GM12878 (cell line): ENCODE data around the gene SRCAP. TPM values are rescaled to one million over a fixed set of nuclear protein-coding genes. Genes with fewer than 3 reads are reported as not detected.
A peak's percentile ranks its signal among the peaks of the same experiment; 100 is the strongest.

Experiments used
- ATAC-seq: fragments of 200-7000 bp; cut with Tn5 transposase; 3 replicates; pipeline ENCODE4 v1.9.1; 2020; ENCODE audit warnings: mild to moderate bottlenecking, moderate library complexity
- BruUV-seq: library from RNA; stranded (reverse); fragments of 400-500 nt; replicated peaks from 2 replicates; lab custom pipeline; 2021; lab: Mats Ljungman, UMichigan
- CTCF ChIA-PET: fragments of 300-600 bp; sonication (Branson Sonifier 250); formaldehyde crosslinking; extraction: SDS; loops from one replicate; lab custom pipeline; 2021; ENCODE audit warnings: inconsistent platforms; lab: Yijun Ruan, JAX
- POLR2A ChIA-PET: fragments of 350-600 bp; formaldehyde crosslinking; extraction: SDS; loops from one replicate; lab custom pipeline; 2021; ENCODE audit warnings: inconsistent platforms; lab: Charles Lee
- RAD21 ChIA-PET: fragments of 300-600 bp; sonication (Branson Sonifier 250); formaldehyde crosslinking; loops from one replicate; lab custom pipeline; 2023; ENCODE audit warnings: antibody characterized with exemption; ENCODE audit not compliant: unreplicated experiment; lab: Charles Lee
- SMC1A ChIA-PET: fragments of 300-600 bp; sonication (Branson Sonifier 250); formaldehyde crosslinking; loops from one replicate; lab custom pipeline; 2023; ENCODE audit not compliant: unreplicated experiment, uncharacterized antibody; lab: Charles Lee
- DNase-seq: peaks from one replicate; pipeline ENCODE4 v3.0.0-alpha.2; 2011; ENCODE audit warnings: low read depth, low spot score
- FAIRE-seq: peaks from 3 replicates; lab custom pipeline; 2011; peaks lifted over from hg19 to GRCh38; lab: Jason Lieb, UNC
- H2AFZ ChIP-seq: 2 replicates; pipeline ENCODE4 v1.6.0; 2011; ENCODE audit warnings: low read depth, low read length, control low read depth; ENCODE audit not compliant: control insufficient read depth
- H3K27ac ChIP-seq: 2 replicates; pipeline ENCODE4 v1.5.1; 2011; ENCODE audit warnings: control low read depth; ENCODE audit not compliant: control insufficient read depth, insufficient read depth
- H3K27me3 ChIP-seq, 2 experiments: replicated peaks in 1 of 2; 2 replicates each; pipeline versions ENCODE4 v1.6.0 to v1.6.1; 2011; ENCODE audit warnings: low read length in 1 of 2; ENCODE audit not compliant: control insufficient read depth in 2 of 2, insufficient read depth in 2 of 2
- H3K36me3 ChIP-seq, 2 experiments: 2 replicates each; pipeline ENCODE4 v1.5.1; 2011; ENCODE audit warnings: low read length in 1 of 2; ENCODE audit not compliant: control insufficient read depth in 2 of 2, insufficient read depth in 2 of 2
- H3K4me1 ChIP-seq: 2 replicates; pipeline ENCODE4 v1.6.1; 2011; ENCODE audit warnings: mild to moderate bottlenecking, low read length, moderate library complexity, mixed read lengths; ENCODE audit not compliant: control insufficient read depth, insufficient read depth
- H3K4me2 ChIP-seq: 2 replicates; pipeline ENCODE4 v1.6.0; 2011; ENCODE audit warnings: control low read depth; ENCODE audit not compliant: control insufficient read depth, insufficient read depth
- H3K4me3 ChIP-seq: fragments of 200-600 bp; sonication (generic); 2 replicates; pipeline ENCODE4 v1.5.1; 2016
- H3K79me2 ChIP-seq: 2 replicates; pipeline ENCODE4 v1.6.0; 2011; ENCODE audit warnings: low read length; ENCODE audit not compliant: control insufficient read depth, insufficient read depth
- H3K9ac ChIP-seq: 2 replicates; pipeline ENCODE4 v1.8.0; 2011; ENCODE audit warnings: low read length, control low read depth, mixed read lengths; ENCODE audit not compliant: control insufficient read depth, insufficient read depth
- H3K9me3 ChIP-seq: replicated peaks from 3 replicates; pipeline ENCODE4 v1.5.1; 2011; ENCODE audit warnings: mild to moderate bottlenecking, low read length; ENCODE audit not compliant: control insufficient read depth, insufficient read depth
- H4K20me1 ChIP-seq: 2 replicates; pipeline ENCODE4 v1.6.0; 2011; ENCODE audit not compliant: control insufficient read depth, insufficient read depth
- CREM ChIP-seq: IDR thresholded peaks from 2 replicates; pipeline ENCODE4 v1.6.1; 2014; ENCODE audit warnings: antibody characterized with exemption, low read depth
- GABPA ChIP-seq: IDR thresholded peaks from 2 replicates; pipeline ENCODE4 v1.6.1; 2014; ENCODE audit warnings: antibody characterized with exemption, low read depth, mild to moderate bottlenecking, inconsistent platforms
- NR2C1 ChIP-seq: fragments of 450-650 bp; IDR thresholded peaks from 2 replicates; pipeline ENCODE4 v1.6.1; 2017; ENCODE audit warnings: antibody characterized with exemption, mild to moderate bottlenecking, moderate library complexity
- NR2F1 ChIP-seq: fragments of 450-650 bp; conservative IDR thresholded peaks from 2 replicates; pipeline ENCODE4 v1.6.1; 2017; ENCODE audit warnings: mild to moderate bottlenecking
- SREBF1 ChIP-seq: IDR thresholded peaks from 2 replicates; pipeline ENCODE4 v1.6.1; 2012; ENCODE audit warnings: mild to moderate bottlenecking, low read length
- TCF12 ChIP-seq: IDR thresholded peaks from 2 replicates; pipeline ENCODE4 v1.6.1; 2011; ENCODE audit warnings: low read depth, mild to moderate bottlenecking, low read length
- YY1 ChIP-seq: IDR thresholded peaks from 2 replicates; pipeline ENCODE4 v1.6.1; 2011; ENCODE audit warnings: low read depth, mild to moderate bottlenecking, low read length
- ZBTB33 ChIP-seq: fragments of 450-650 bp; IDR thresholded peaks from 2 replicates; pipeline ENCODE4 v1.6.1; 2017; ENCODE audit warnings: mild to moderate bottlenecking
- WGBS: methylation state at CpG from one replicate; pipeline ENCODE4 v1.1.6; 2016; ENCODE audit warnings: low lambda C conversion rate; ENCODE audit not compliant: insufficient replicate concordance, insufficient coverage; ENCODE audit errors: missing lambda C conversion rate; 5-methylcytosine and 5-hydroxymethylcytosine counted together
- in situ Hi-C: fragments of 300-500 bp; cut with MboI; formaldehyde crosslinking; loops from 9 replicates; pipeline ENCODE4 v1.14.3; 2018; ENCODE audit warnings: mixed read lengths
- intact Hi-C: fragments of 100-400 bp; cut with micrococcal nuclease; formaldehyde crosslinking; loops from one replicate; pipeline ENCODE4 v1.14.2; 2022; ENCODE audit not compliant: unreplicated experiment
- polyA plus RNA-seq, 11 experiments: library from polyadenylated mRNA; depleted of rRNA in 4 of 11; unstranded in 6 of 11; stranded (reverse) in 5 of 11; fragments of >200 nt; fragmentation: Nextera tagmentation in 4 of 11; fragmentation: Illumina TruSeq in 1 of 11; extraction: Ambion mirVana in 4 of 11; extraction: Trizol in 1 of 11; gene quantifications; 1 replicate in 1 of 11; 2 replicates in 10 of 11; pipeline versions ENCODE4 v1.2.1 to v1.2.3, GENCODE V29; 2011 to 2016; ENCODE audit warnings: inconsistent platforms in 2 of 11, missing spikeins in 2 of 11, low read depth in 1 of 11
- total RNA-seq, 4 experiments: library from RNA; depleted of rRNA in 3 of 4; stranded (reverse); fragments of >200 nt in 3 of 4; fragmentation: Illumina TruSeq in 1 of 4; extraction: Trizol in 1 of 4; gene quantifications; 2 replicates each; pipeline versions ENCODE4 v1.2.1 to v1.2.3, GENCODE V29; 2013 to 2021
- TF ChIP-seq, protein P1 (sequence below): IDR thresholded peaks from 2 replicates; pipeline ENCODE4 v1.6.1; 2012; ENCODE audit warnings: mild to moderate bottlenecking, low read depth, low read length

SRCAP gene
- total and polyA plus RNA-seq, 10 of the 15 experiments (the other 5 are each of a cell fraction or from before 2014, with no cell fraction given): 0.24 to 58.4 (median 11.6) TPM

DNA sequence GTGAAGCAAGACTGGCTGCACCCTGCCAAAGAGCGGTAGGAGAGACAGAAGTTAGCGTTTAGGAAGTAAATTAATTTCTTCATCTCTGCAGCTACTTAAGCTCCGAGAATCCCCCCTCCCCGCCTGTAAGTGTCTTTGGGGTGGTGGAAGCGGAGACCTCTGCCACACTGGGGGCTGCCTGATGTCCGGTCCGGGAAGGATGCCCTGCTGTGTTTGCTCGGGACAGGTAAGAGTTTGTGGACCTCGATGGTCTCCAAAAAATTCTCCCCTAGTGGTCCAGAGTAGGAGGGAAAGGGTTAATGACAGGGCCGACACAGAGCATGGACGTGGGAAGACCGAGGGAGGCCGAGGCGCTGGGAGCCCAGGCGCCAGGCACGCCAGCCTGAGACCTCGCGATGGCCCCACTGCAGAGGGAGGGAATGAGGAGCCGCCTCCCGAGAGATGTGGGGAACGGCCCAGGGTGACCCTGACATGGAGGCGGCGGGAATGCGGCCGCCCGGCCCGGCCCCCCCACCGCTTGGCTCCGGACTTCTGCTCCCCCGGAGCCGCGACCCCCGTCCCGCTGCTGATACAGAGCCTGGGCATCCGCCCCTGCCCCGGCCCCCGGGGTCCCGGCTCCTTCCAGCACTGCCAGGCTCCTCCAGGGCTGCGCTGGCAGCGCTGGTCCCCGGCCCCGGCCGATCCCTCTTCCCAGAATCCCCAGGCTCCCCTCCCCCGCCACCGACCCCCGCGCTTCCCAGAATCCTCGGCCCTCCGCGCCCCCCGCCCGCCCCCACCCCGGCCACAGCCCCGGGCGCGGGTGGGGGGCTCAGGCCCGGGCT, 87.4 kb downstream of the SRCAP start:
- in situ Hi-C loops: no loop called here
- SMC1A ChIA-PET: interaction anchor here (1.7 kb wide), 1 partner anchor 27 kb away, joined by 3 read pairs; no protein-coding TSS in a partner anchor
- Histone ChIP-seq H3K4me2 (peak overlapping the region; percentile 59; the same call in 1 of the 2 replicates), H2AFZ (no peak overlapping the region; the same call in 1 of the 2 replicates), H3K79me2 (no peaks in the 10 kb centered on the region), H3K36me3 (no peaks in the 10 kb centered on the region), H3K27ac (no peak overlapping the region)
- BruUV-seq: no TSS peak
- peak; percentile 55 for ATAC-seq
- TF ChIP-seq YY1 (0 out of 2 replicates have a peak, but pooled peaks have one; percentile 26), SREBF1 (no peak)
- TF ChIP-seq, all 136 proteins: peak for 1
- ChIA-PET CTCF (interaction anchor here (0.6 kb wide), 1 partner anchor 12 kb away, joined by 3 read pairs; no protein-coding TSS in a partner anchor), RAD21 (no interaction called here), POLR2A (no interaction called here)
- Histone ChIP-seq H3K4me1 (no peaks in the 10 kb centered on the region), H4K20me1 (no peaks in the 10 kb centered on the region), H3K9ac (peak overlapping the region; percentile 20; the same call in 1 of the 2 replicates), H3K4me3 (no peak overlapping the region; the same call in 1 of the 2 replicates), H3K9me3 (no peaks in the 10 kb centered on the region), H3K27me3 (peaks cover 0 to 3% of the 10 kb centered on the region in 2 experiments; a peak in 2 of 4 replicates)
- FAIRE-seq: no peak
- WGBS: 33% methylated on average over 23 of the region's 57 CpGs
- intact Hi-C loops: no loop called here
- DNase-seq: no peak

DNA sequence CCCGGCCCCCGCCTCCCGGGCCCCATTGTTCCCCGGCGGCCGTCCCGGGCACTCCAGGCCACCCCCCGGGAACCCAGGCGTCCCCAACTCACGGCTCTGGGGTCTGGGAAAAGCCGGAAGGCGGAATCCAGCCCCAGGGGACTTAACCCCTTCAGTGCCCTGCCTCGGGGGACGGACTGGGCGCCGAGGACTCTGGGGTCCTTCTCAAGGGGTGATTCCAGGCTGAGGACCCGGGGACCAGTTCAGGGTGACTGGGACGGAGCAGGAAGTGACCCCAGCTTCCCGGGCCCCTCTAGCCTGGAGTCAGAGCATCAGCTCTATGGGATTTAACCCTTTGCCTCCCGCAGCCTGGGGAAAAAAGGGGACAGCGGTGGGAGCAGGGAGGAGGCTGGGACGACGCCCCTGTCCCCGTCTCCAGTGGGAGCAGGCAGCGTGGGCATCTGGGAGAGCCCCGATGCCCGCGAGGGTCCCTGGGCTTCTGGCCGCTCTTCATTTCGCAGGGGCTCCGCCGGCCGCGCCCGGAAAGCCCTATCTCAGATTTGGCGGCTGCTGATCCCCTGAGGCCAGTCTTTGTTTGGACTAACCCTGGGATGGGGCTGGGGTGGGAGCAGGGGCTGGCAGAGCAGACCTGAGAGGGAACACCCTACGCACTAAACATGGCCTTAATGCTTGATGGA, 88.1 kb downstream of the SRCAP start, which contains the start of gene ZNF629:
TSS of gene ZNF629 (minus strand) at position 270 of the 677 bp plus-strand sequence. CDS start 2,723 bp downstream, outside the sequence.
- H3K9ac ChIP-seq: peak within 1 kb of the TSS; percentile 59; the same call in 1 of the 2 replicates
- ChIA-PET POLR2A (no interaction called here), RAD21 (no interaction called here), SMC1A (interaction anchor here (0.6 kb wide), 1 partner anchor 114 kb away, joined by 3 read pairs; no protein-coding TSS in a partner anchor), CTCF (no interaction called here)
- FAIRE-seq (no peak), DNase-seq (no peak), ATAC-seq (peak; percentile 28; the same call in 2 of the 3 replicates)
- peak within 1 kb of the TSS; percentile 63 for H3K4me3 ChIP-seq
- H2AFZ ChIP-seq: peak within 1 kb of the TSS; percentile 49
- intact Hi-C loops (no loop called here), in situ Hi-C loops (no loop called here)
- H3K27me3 ChIP-seq: peaks cover 0 to 3% of the 10 kb centered on the region in 2 experiments; a peak in 2 of 4 replicates
- no peak within 1 kb of the TSS for H3K27ac ChIP-seq
- no peaks in the 10 kb centered on the region for H3K36me3 ChIP-seq
- H4K20me1 ChIP-seq: no peaks in the 10 kb centered on the region
- peak within 1 kb of the TSS; percentile 59 for H3K4me2 ChIP-seq
- no peaks in the 10 kb centered on the region for H3K79me2 ChIP-seq
- WGBS: 4% methylated on average over 29 of the region's 37 CpGs
- no TSS peak for BruUV-seq
- no peaks in the 10 kb centered on the region for H3K4me1 ChIP-seq
- H3K9me3 ChIP-seq: no peaks in the 10 kb centered on the region
- peak; percentile 33; the same call in 1 of the 2 replicates for TF ChIP-seq NR2F1
- TF ChIP-seq NR2C1: peak; percentile 80
- TF ChIP-seq CREM: no peak
- peak; percentile 79 for TF ChIP-seq GABPA
- 0 out of 2 replicates have a peak, but pooled peaks have one; percentile 11 for TF ChIP-seq TCF12
- TF ChIP-seq, protein P1, sequence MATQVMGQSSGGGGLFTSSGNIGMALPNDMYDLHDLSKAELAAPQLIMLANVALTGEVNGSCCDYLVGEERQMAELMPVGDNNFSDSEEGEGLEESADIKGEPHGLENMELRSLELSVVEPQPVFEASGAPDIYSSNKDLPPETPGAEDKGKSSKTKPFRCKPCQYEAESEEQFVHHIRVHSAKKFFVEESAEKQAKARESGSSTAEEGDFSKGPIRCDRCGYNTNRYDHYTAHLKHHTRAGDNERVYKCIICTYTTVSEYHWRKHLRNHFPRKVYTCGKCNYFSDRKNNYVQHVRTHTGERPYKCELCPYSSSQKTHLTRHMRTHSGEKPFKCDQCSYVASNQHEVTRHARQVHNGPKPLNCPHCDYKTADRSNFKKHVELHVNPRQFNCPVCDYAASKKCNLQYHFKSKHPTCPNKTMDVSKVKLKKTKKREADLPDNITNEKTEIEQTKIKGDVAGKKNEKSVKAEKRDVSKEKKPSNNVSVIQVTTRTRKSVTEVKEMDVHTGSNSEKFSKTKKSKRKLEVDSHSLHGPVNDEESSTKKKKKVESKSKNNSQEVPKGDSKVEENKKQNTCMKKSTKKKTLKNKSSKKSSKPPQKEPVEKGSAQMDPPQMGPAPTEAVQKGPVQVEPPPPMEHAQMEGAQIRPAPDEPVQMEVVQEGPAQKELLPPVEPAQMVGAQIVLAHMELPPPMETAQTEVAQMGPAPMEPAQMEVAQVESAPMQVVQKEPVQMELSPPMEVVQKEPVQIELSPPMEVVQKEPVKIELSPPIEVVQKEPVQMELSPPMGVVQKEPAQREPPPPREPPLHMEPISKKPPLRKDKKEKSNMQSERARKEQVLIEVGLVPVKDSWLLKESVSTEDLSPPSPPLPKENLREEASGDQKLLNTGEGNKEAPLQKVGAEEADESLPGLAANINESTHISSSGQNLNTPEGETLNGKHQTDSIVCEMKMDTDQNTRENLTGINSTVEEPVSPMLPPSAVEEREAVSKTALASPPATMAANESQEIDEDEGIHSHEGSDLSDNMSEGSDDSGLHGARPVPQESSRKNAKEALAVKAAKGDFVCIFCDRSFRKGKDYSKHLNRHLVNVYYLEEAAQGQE: no peak
- no peak for TF ChIP-seq ZBTB33
